SHP77 treated with DMSO at 0.1 percent for 48 hours (cell line): ENCODE results near the gene SCN10A.
A peak's percentile ranks its signal among the peaks of the same experiment; 100 is the strongest.

ENCODE experiments used
- DNase-seq: peaks from one replicate; lab custom pipeline; 2025; lab: John Stamatoyannopoulos, UW

SCN10A gene

DNA sequence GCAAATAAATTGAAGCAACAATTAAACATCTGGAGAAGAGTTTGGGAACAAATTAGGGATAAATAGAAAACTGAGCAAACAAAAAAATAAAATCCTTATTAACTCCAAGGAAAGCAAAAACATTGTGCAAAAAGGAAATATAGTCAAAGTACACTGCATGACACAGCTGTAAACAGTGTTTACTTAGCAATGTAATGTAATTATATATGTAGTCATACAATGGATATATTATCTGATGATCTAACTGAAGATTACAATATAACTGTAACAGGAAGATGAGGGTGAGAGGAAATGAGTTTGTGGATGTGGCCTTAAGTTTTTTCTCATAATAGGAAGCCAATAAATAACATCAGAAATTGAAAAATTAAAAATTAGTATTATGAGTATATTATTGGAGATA lies 42.5 kb downstream of the SCN10A start:
- no peak for DNase-seq

DNA sequence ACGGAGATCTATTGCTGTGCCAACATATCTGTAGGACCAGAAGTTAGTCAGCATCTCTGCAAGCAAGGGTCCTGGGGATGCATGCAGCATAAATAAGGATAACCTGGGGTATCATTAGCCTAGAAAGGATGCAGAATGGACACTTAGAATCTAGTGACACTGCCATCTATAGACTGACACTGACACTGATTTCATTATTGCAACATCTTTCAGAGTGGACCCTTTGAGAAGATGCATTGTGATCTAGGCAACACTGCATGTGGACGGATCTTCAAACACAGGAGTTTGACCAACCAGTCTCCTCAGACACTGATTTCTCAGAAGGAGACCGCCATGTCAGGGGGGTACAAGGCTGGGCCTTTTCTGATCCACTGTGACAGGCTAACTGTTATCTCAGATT lies 52.4 kb downstream of the SCN10A start:
- DNase-seq: no peak

DNA sequence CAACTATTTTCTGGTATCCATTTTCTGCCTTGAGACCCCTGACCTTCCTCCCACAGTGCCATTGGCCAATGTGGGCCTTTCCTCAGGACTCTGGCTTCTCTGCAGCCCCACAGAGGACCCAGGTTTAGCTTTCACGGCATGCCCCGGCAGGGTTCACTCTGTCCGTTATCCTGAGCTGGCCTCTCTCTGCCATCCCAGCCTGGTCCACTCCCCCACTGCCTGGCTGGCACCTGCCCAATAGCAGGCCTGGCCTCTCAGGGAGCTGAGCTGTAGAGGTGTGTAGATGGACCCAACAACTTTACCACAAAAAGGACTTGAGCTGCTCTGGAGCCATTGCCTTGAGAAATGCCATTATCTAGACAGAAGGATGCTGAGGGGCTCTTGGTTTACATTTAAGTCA lies 57.5 kb downstream of the SCN10A start:
- DNase-seq: no peak

DNA sequence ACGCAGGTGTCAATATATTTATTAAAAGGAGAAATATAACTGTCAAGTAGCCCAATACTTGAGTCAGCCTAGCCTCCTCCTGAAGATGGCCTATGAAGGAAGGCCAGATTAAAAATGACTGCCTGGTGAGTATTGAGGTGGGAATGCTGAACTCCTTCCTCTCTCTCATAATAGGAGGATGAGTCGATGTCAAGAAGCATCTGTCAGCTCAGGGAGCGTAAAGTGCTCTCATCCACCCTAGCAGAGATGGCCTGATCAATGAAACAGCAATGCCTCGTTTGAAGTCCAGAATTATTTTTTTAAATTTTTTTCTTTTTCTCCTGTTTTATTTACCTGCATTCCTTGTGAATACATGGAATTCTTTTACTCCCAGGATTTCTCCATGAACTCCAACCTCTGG lies 58.3 kb downstream of the SCN10A start:
- no peak for DNase-seq

DNA sequence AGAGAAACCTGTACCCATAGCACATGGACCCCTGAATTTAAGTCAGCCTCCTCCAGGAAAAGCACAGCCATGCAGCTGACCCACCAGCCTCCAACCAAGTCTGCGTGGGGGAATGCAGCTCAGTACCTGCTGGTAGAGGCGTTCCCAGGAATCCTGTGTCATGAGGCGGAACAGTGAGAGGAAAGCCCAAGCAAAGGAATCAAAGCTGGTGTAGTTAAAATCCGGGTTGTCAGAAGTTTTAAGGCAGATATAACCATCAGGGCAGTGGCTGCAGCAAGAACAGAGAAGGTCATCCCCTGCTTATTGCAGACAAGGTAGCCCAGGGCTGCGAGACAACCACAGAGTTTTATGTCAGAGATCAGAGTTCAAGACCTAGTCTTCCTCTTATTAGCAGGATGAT lies 59.1 kb downstream of the SCN10A start:
- DNase-seq: no peak

DNA sequence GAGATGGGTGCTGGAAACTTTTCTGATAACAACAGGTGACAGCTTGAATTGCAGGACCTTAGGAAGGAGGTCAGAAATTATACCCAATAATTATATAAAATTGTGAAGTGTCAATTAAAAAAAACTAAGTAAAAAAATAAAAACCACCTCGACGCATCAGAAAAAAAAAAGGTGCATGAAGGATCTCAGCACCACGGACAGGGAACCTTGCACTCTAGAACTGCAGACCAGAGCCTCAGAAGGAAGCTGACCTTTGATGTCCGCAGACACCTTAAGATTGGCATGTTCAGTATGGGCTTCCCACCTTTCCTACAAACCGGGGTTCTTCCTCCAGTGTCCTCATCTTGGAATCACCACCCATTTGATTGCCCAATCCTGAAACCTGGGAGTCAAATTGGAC lies 60.9 kb downstream of the SCN10A start:
- DNase-seq: no peak

DNA sequence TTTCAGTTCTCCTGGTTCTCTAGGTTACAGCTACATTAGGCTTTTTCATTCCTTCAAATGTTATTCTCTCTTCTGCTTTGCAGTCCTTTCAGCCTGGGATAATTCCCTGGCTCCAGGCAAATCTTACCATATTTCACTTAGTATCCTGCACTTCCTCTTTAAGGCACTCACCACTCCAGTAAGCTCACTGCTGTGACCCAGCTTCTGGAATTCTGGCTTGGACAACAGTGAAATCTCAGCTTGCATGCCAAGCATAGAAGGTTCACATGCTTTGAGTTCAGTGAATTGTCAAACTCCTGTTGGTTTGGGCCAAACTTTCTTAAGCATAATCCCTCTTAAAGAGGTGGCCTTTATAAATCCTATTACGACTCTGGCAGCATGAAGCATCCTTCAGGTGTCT lies 69.4 kb downstream of the SCN10A start:
- DNase-seq: no peak

DNA sequence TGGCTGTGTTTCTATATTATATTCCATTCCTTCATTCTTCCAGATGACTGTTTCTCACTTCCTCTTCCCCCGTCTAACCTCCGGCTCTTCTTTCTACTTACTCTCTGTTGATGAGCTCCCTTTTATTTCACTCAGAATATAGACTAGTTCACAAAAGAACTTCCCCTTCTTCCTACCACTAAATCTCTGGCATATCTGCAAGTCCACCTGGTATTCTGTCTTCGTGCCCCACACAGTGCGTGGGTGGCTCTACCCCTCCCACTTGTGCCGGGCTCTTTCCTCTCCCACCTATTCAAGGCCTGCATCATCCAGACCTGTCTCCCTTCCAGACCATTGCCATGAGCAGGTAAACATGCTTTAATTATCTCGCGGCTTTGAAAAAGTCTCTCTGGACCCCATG lies 73.0 kb downstream of the SCN10A start:
- DNase-seq: no peak

DNA sequence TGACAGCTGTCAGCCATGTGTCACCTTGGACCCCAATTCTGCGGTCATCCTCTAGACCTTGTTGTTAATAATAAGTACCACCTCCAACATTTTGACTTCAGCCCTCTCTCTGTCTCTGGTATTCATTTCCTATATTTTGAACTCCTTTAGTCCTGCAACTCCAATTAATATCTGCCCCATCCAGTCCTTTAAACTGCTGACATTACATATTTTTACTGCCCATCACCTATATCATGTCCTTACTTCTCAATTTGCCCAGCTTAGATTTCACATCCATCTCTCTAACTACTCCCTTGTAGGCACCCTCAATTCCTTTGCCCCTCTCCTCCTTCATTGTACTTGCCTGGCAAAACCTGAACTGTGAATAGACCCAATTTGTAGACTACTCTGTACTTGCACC lies 73.5 kb downstream of the SCN10A start:
- no peak for DNase-seq

DNA sequence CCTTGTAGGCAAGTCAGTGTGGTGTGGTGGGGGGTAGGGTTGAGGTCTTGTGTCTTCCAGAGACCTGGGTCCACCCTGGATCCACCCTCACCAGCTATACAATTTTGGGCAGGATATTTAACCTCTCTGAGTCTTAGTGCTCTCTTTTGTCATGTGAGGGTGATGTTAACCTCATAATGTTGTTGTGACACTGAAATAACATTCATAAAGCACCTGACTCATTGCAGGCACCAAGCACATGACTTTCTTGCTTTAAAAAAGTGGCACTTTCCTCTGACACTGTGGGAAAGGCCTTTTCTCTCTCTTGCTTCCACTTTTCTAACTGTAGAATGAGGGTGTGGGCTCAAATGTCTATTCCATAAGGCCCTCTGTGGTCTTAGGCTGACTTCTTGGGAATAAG lies 75.5 kb downstream of the SCN10A start:
- DNase-seq: no peak

DNA sequence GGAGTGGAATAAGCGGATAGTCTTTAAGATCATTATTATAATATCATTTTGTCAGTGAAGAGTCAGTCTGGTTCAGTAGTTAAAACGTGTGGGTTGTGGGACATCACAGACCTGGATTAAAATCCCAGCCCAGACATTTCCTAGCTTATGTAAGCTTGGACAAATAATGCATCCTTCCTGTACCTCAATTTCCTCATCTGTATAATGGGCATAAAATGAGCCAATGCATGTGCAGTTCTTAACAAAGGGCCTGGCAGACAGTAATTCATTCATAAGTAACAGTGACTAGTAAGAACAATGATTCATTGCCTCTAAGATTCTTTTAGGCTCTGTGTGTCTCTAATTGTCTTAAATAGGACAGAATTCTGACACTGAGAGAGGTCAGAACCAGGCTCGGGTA lies 76.1 kb downstream of the SCN10A start:
- no peak for DNase-seq

DNA sequence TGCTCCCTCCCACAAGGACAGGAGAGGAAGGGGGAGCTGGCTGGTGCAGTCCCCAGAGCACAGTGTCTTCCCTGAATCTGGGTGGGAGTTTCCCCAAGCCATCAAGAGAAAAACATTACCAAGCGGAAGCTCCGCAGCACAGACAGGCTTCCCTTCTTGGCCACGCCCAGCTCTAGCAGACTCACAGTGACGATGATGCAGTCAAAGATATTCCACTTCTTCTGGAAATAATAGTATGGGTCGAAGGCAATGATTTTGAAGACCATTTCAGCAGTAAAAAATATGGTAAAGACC lies 76.7 kb downstream of the SCN10A start:
- no peak for DNase-seq

DNA sequence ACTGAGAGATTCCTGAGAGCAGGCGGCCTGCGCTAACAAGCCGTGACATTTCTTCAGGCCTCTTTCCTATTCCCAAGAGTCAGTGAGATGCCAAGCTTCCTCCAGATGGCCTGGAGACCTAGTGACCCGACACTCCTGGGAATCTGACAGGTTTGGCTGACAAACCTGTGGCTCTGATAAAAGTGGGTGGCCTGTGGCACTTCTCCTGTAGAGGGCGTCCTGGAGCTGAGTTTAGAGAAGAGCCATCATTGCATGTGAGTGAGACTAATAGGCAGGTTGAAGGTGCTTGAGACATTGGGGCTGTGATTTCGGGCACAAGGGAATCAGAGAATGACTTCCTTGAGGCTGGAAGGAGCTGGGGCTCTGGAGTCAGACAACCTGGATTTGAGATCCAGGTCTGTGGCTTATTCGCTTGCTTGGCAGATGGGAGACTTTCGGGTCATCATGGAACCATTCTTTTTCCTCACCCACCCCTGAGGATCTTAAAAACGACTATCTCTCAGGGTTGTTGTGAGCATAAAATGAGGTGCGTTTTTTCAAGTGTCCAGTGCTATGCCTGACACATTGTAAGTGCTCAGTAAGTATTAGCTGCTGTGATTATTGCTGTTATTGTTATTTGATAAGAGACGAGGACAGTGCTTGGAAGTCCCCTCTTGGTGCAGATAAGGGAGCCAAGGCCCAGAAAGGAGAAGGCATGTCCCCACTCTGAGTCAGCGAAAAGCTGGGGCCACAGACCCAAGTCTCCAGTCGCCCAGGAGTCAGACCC lies 77.2 kb downstream of the SCN10A start:
- DNase-seq: no peak

DNA sequence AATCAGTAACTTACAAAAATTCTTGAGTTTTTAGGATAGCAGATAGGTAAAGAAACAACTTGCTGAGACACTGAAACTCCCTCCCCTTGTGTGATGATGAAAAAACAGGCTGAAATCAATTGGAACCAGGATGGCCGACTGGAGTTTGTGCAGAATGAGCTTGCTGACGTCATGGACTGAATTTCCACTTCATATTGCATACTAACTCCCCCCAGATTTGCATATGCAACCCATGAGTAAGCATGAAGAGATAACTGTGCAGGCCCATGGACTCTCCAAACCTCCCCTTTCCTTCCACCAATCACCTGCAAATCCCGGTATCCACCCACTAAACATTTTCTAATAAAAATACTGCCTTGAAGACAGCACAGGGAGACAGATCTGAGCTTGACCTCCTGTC lies 84.5 kb downstream of the SCN10A start:
- no peak for DNase-seq

DNA sequence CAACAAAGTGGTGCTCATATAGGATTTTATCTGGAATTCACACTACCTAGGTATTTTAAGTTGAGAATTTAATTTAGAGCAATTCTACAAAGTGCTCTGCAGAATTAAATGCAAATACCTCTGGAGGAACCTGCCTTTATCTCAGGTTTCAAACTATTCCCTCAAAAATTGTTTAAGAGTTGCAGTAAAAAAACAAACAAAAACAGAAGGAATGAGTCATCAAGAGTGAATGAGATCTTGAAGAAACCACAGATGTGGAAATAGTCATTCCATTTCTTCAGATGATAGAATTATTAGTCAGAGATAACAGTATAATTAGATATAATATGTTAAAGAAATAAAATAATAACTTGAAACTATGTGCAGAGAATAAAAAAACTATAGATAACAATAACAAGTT lies 85.7 kb downstream of the SCN10A start:
- no peak for DNase-seq

DNA sequence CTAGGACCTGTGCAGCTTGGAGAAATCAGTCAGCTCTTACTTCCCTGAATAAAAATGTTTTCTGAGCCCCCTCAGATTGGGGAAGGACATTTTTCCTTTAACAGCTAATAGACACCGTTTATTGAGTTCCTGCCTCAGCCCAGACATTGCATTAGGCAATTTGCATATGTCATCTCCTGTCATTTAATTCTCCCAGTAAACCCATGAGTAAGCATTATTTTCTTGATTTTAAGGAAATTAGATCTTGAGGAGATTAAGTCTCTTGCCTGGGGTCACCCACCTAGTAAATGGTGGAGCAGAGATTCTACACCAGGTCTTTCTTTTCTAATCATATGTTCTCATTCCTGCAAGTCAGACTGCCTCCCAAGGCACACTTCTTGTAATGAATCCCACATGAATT lies 88.0 kb downstream of the SCN10A start:
- DNase-seq: no peak

DNA sequence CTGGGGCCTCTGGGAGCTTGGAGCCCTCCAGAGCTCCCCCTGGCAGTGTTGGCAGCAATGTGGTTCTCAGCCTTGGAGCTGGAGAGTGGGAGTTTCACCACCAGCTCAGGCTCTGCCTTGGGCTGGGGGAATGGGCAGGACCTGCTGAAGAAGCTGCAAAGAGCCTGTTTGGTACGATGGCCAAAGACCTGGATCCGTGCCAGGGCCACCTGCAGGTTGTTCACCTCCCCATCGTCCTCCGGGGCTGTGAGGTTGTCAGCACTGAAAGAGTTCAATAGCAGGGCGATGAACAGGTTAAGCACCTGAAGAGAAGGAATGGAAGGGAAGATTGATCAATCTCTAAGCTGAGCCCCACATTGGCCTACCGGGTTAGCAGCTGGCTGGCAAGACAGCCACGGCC lies 89.3 kb downstream of the SCN10A start:
- DNase-seq: no peak

DNA sequence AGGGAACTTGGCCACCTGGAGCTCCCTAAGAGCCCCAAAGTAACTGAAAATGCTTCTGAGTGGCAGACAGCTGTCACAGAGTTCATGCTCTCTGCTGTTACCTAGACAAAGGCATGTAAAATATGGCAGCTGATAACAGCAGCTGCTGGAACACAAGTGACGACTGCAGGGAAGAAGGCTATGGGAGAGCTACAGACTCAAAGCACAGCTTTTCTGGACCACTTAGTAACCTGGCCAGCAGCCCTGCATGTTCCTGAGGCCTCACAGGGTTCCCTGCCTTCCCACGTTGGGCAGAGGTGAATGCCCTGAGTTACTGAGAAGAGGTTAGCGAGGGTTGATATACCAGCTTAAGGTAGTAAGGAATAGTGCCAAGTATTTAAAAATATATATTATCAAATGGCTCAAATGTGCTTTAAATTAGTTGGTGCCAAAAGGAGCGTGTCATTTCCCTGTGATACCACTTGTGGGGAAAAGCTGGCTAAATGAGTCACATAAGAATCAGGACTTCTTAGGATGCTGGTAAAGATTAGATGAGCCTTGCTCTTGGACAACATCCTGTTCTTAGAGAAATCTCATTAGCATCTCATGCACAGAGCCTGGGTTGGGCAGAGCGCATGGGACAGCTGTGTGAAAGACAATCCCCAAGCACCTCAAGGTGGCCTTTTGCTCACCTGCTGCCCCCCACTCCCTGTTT lies 90.1 kb downstream of the SCN10A start:
- peak; percentile 17 for DNase-seq

DNA sequence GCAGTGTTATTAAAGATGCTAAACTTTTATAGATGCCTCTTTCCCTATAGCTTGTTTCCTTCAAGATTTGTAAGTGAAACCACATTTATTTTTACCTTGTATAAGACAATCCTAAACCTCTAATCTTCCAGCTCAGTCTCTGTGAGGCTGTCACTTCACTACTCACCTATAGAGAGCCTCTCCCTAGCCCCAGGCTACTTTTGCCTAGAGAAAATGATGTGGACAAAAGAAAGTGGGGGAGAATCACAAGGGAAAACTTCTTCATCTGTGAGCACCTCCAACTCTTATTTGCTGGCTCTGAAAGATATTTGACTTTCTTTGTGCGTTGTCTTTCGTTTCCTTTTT lies 91.7 kb downstream of the SCN10A start:
- DNase-seq: no peak

DNA sequence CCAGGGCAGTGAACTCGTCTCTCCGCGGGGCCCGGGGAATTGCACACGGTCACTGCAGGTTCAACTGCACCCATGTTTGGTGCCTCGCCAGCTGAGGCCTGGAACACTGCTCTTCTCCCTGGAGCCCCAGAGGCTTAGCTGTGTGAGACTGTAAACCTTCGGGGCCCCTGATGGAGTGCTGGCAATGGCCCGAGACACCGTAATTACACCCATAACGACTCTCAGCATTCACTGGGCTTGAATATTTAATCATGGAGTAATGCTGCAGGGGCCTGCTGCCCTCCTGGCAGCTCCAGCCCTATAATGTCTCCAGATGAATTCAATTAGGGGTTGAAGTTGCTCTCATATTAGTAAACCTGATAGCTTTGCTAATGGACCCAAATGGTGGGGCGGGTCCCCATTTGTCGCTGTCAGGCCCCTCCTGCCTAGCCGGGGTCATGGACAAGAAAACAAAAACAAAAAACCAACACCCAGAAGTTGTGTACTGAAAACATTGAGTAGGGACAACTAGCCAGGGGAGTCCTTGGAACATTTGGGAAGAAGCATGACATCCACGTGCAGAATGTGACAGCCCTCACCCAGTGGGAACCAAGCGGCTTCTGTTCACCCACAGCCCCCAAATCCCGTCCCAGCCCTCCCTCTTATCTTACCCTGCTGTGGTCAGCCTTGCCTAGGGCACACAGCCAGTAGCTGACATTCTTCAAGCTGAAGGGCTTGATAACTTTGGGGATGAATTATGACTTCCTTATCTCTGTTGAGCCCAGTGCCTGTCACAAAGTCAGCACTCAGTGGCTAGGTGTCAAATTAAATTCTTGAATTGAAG lies 92.2 kb downstream of the SCN10A start:
- DNase-seq: no peak

DNA sequence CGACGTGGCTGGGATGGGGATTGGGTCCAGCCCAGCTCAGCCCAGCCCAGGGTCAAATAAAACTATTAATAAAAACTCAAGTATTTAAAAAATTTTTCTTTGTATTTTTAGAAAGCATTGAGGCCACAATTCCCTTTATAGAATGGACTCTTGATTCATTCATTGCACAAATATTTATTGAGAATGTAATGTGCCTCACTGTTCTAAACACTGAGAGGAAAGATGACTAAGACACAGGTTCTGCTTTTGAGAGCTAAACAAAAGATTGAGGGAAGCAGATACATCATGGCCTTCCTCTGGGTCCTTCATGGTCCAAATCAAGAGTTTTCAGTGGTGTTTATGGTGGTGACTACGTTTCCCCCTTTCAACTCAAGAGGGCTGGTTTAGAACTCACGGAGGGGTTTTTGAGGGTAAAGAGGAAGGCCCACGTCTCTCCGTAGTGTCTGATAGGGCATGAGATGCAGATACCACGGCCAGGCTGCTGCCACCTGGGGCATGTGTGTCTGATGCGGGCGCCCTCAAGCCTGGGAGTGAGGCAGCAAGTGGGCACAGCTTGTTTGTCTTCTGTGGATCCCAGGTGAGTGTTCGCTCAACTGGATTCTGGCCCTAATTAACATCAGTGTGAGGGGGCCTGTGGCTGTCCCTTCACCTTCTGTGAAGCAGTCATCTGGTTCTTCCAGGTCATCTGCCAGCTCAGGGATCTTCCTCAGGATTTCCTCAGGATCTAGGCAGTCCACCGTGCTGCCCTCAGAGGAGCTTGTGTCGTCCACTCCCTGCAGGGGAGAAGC lies 93.0 kb downstream of the SCN10A start:
- DNase-seq: no peak

DNA sequence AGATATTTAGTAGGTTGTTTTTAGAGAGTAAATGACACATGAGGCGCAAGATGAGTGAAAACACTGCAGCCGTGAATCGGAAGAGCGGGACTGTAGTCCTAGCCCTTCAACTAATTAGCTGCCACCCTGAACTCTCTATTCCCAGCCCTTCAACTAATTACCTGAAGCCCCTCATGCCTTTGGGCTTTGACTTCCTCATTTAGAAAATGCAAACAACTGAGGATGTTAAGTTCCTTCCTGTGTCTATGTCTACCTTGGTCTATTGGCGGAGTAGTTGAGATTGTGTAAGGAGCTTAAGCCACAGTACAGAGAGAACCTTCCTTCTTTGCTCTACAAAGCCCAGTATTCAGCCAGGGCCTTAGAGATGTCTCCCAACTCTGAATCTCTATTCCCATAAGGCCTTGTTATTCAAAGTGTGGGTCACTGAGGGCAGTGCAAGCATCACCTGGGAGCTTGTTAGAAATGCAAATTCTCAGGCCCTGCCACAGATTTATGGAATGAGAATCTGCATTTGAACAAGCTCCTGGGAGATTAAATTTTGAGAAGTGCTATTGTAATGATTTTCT lies 94.7 kb downstream of the SCN10A start:
- no peak for DNase-seq
